ENCODE results near the gene HERC4.

DNA sequence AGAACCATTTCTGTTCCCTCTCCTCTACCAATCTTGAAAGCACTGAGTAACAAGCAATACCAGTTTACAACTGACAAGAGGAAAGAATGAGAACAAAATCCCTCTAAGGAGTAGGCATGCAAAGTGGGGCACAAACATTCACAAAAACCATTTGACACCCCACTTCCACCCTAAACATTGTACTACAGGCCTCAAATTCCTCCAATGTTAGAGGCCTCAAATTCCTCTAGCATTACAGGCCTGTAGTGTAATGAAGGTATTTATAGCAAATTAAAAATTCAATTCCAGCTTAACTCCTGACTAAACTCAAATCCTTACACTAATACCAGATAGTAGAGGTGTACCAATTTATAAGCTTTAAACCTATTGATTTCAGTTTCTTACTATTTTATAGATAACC is 105.2 kb downstream of the HERC4 start:
- TF ChIP-seq JUND (IDR thresholded peaks at IDR 0.05) (no peak), TAF1 (conservative IDR thresholded peaks at IDR 0.05) (no peak), RXRA (IDR thresholded peaks at IDR 0.05) (no peak), SP1 (IDR thresholded peaks at IDR 0.05) (no peak), GABPA (IDR thresholded peaks at IDR 0.05 in 1 of 2, conservative IDR thresholded peaks at IDR 0.05 in 1 of 2) (no peak), EGR1 (IDR thresholded peaks at IDR 0.05; ENCODE audit: low read depth in 2 of 2) (no peak)
- TF ChIP-seq, protein P1, sequence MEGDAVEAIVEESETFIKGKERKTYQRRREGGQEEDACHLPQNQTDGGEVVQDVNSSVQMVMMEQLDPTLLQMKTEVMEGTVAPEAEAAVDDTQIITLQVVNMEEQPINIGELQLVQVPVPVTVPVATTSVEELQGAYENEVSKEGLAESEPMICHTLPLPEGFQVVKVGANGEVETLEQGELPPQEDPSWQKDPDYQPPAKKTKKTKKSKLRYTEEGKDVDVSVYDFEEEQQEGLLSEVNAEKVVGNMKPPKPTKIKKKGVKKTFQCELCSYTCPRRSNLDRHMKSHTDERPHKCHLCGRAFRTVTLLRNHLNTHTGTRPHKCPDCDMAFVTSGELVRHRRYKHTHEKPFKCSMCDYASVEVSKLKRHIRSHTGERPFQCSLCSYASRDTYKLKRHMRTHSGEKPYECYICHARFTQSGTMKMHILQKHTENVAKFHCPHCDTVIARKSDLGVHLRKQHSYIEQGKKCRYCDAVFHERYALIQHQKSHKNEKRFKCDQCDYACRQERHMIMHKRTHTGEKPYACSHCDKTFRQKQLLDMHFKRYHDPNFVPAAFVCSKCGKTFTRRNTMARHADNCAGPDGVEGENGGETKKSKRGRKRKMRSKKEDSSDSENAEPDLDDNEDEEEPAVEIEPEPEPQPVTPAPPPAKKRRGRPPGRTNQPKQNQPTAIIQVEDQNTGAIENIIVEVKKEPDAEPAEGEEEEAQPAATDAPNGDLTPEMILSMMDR (IDR thresholded peaks at IDR 0.05; ENCODE audit: low read depth, low read length, missing input control) = no peak
